HG03135 (cell line): ENCODE data around the gene CRELD2.

ENCODE experiments used
- ATAC-seq: cut with Tn5 transposase; IDR thresholded peaks from one replicate; pipeline ENCODE4 v1.9.1; 2021; ENCODE audit warnings: mild to moderate bottlenecking, moderate library complexity; ENCODE audit not compliant: unreplicated experiment

The CRELD2 gene

GRCh38 chr22:49955581-49956417, 37.4 kb downstream of the CRELD2 start:
- ATAC-seq: no peak

- ATAC-seq: no peak
Measured at GRCh38 chr22:49956418-49956770, 38.0 kb downstream of the CRELD2 start.

GRCh38 chr22:49956914-49957825, 38.7 kb downstream of the CRELD2 start:
- no peak for ATAC-seq

- ATAC-seq: no peak
Measured at GRCh38 chr22:49957826-49958365, 39.5 kb downstream of the CRELD2 start.

GRCh38 chr22:49958366-49958921, 40.0 kb downstream of the CRELD2 start:
- no peak for ATAC-seq

GRCh38 chr22:49958931-49959781, 40.7 kb downstream of the CRELD2 start:
- no peak for ATAC-seq

GRCh38 chr22:49959782-49960158, 41.3 kb downstream of the CRELD2 start:
- peak; percentile 14 for ATAC-seq

GRCh38 chr22:49960159-49961004, 41.9 kb downstream of the CRELD2 start, which contains the start of gene PIM3:
Gene PIM3 (plus strand): TSS chr22:49960772. CDS start chr22:49960948, 176 bp downstream.
- peak; percentile 55 for ATAC-seq

- ATAC-seq: no peak
Measured at GRCh38 chr22:49961005-49961600, 42.7 kb downstream of the CRELD2 start.

GRCh38 chr22:49961601-49962011, 43.2 kb downstream of the CRELD2 start:
- ATAC-seq: no peak

- ATAC-seq: no peak
Measured at GRCh38 chr22:49962012-49962750, 43.7 kb downstream of the CRELD2 start.

- ATAC-seq: no peak
Measured at GRCh38 chr22:49962751-49963646, 44.6 kb downstream of the CRELD2 start.

GRCh38 chr22:49963647-49964026, 45.2 kb downstream of the CRELD2 start:
- ATAC-seq: no peak

GRCh38 chr22:49964136-49965090, 46.0 kb downstream of the CRELD2 start:
- no peak for ATAC-seq

GRCh38 chr22:49965091-49966040, 46.9 kb downstream of the CRELD2 start:
- no peak for ATAC-seq
